ENCODE results near the gene WDR82. TPM values are rescaled to one million over a fixed set of nuclear protein-coding genes. Genes with fewer than 3 reads are reported as not detected.

Gene WDR82
- total and polyA plus RNA-seq, 8 donors = 60.2 to 124 (median 108) TPM

- Histone ChIP-seq H3K9me3 (no peaks in the 10 kb centered on the region), H3K4me3 (no peak overlapping the region), H3K27me3 (no peaks in the 10 kb centered on the region), H3K36me3 (peaks cover 0 to 23% of the 10 kb centered on the region in 2 donors), H3K4me1 (peaks cover 20 to 70% of the 10 kb centered on the region in 2 donors), H3K27ac (no peak overlapping the region)
- intact Hi-C loops (cut with DNase I) = loop anchor here in 1 of 2 donors (10.0 kb wide), 1 partner anchor 124 kb away; no protein-coding TSS in a partner anchor
- ATAC-seq (no peak), DNase-seq (no peak)
- TF ChIP-seq, protein P1, sequence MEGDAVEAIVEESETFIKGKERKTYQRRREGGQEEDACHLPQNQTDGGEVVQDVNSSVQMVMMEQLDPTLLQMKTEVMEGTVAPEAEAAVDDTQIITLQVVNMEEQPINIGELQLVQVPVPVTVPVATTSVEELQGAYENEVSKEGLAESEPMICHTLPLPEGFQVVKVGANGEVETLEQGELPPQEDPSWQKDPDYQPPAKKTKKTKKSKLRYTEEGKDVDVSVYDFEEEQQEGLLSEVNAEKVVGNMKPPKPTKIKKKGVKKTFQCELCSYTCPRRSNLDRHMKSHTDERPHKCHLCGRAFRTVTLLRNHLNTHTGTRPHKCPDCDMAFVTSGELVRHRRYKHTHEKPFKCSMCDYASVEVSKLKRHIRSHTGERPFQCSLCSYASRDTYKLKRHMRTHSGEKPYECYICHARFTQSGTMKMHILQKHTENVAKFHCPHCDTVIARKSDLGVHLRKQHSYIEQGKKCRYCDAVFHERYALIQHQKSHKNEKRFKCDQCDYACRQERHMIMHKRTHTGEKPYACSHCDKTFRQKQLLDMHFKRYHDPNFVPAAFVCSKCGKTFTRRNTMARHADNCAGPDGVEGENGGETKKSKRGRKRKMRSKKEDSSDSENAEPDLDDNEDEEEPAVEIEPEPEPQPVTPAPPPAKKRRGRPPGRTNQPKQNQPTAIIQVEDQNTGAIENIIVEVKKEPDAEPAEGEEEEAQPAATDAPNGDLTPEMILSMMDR (IDR thresholded peaks at IDR 0.05) = no peak
These were observed 57.3 kb downstream of the WDR82 start for GRCh38 chr3:52221141-52221562.

GRCh38 chr3:52220380-52221026 is 57.9 kb downstream of the WDR82 start:
- Histone ChIP-seq H3K4me1 (peaks cover 20 to 70% of the 10 kb centered on the region in 2 donors), H3K9me3 (no peaks in the 10 kb centered on the region), H3K36me3 (peaks cover 0 to 30% of the 10 kb centered on the region in 2 donors), H3K27ac (no peak overlapping the region), H3K4me3 (no peak overlapping the region), H3K27me3 (no peaks in the 10 kb centered on the region)
- ATAC-seq = peak; percentile 75
- TF ChIP-seq, protein P1 (IDR thresholded peaks at IDR 0.05) = peak; percentile 86 to 96
- DNase-seq = peak in 3 of 4 donors; percentile 80 to 95 (median 80)
- intact Hi-C loops (cut with DNase I) = loop anchor here in 1 of 2 donors (10.0 kb wide), 1 partner anchor 124 kb away; no protein-coding TSS in a partner anchor

DNA sequence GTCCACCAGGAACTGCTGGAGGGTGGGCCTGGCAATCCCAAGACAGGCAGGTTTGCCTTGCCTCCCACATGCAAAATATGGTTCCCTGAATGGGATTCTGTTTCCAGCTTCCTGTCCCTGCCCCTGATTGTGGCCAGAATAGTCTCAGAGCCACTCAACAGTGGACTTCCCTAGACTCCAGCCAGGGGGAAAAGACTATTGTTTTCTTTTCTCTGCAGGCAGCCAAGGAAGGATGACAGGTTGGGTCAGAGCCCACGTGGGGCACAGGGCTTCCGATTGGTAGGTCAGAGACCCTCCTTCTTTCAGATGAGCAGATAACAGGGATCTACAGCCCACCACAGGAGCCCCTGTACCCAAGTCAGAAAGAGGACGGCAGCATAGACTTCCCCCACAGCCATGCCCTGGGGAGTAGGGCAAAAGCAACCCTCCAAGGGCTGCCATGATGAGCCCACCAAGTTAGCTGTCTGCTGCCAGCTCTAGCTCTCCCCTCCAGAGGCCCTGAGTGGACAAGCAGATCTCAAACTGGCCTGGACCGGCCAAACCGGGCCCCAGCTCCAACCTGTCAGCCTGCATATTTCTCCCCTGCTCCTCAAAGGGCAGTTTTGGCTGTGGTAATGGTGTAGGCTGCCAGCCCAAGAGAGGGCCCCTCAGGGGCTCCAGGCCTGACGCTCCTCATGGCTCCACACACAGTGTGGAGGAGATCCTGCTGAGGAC is 59.4 kb downstream of the WDR82 start:
- ATAC-seq = peak; percentile 50
- Histone ChIP-seq H3K36me3 (peaks cover 5 to 44% of the 10 kb centered on the region in 2 donors), H3K4me1 (peaks cover 20 to 66% of the 10 kb centered on the region in 2 donors), H3K27ac (peak overlapping the region; percentile 44 to 77), H3K4me3 (no peak overlapping the region), H3K27me3 (no peaks in the 10 kb centered on the region), H3K9me3 (no peaks in the 10 kb centered on the region)
- intact Hi-C loops (cut with DNase I) = no loop called here
- DNase-seq = peak in 2 of 4 donors; percentile 73 to 77
- TF ChIP-seq, protein P1 (IDR thresholded peaks at IDR 0.05) = peak in 1 of 2 donors; percentile 12

DNA sequence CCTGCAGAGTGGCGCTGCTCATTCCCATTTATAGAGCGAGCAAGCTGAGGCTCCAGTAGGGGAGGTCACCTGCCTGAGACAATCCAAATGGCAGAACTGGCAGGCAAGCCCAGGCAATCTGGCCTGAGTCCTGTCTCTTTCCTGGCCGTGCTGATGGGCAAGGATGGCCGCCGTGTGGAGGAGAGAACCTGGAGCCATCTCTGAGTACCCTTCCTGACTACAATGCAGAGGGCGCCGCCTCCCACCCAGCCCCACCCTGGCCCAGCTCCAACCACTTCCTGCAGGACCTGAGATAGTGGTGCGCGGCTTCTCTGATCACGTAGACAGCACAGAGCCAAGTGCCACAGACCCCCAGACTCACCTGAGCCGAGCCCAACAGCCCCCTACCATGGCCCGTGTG is 60.0 kb downstream of the WDR82 start:
- intact Hi-C loops (cut with DNase I) = no loop called here
- Histone ChIP-seq H3K4me3 (no peak overlapping the region), H3K4me1 (peaks cover 20 to 66% of the 10 kb centered on the region in 2 donors), H3K36me3 (peaks cover 5 to 49% of the 10 kb centered on the region in 2 donors), H3K9me3 (no peaks in the 10 kb centered on the region), H3K27me3 (no peaks in the 10 kb centered on the region), H3K27ac (peak overlapping the region; percentile 46 to 77)
- ATAC-seq (no peak), DNase-seq (no peak)
- TF ChIP-seq, protein P1 (IDR thresholded peaks at IDR 0.05) = no peak

GRCh38 chr3:52218026-52218425 is 60.4 kb downstream of the WDR82 start:
- Histone ChIP-seq H3K4me1 (peaks cover 20 to 66% of the 10 kb centered on the region in 2 donors), H3K27ac (peak overlapping the region; percentile 46 to 77), H3K27me3 (no peaks in the 10 kb centered on the region), H3K9me3 (no peaks in the 10 kb centered on the region), H3K4me3 (no peak overlapping the region), H3K36me3 (peaks cover 5 to 49% of the 10 kb centered on the region in 2 donors)
- DNase-seq (no peak), ATAC-seq (no peak)
- TF ChIP-seq, protein P1 (IDR thresholded peaks at IDR 0.05) = no peak
- intact Hi-C loops (cut with DNase I) = no loop called here

Measured in left lung (tissue), 10 donors.